SIG-M5 treated with dmso at 0.1 percent for 504 hours (cell line): Measurements from ENCODE around the gene CHKA.

ENCODE experiments used
- DNase-seq: peaks from one replicate; lab custom pipeline; 2025; ENCODE audit not compliant: unreplicated experiment; lab: John Stamatoyannopoulos, UW

CHKA gene

DNA sequence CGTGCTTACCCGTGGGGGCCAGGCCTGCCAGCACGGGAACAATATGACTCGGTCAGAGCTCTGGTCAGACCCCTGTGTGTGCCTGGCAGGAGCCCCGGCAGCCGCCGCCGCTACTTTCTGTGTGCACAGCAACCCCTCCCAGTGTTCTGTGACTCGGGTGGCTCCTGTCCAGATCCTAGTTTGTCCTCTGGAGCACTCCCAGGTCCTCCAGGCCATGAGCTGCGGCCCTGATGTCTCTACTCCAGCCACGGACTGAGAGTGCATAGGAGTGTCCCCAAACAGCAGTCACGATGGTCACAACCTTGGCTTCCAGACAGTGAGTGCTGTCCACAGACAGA, 87.5 kb downstream of the CHKA start:
- no peak for DNase-seq

GRCh38 chr11:68032997-68033707, 88.0 kb downstream of the CHKA start:
- no peak for DNase-seq

DNA sequence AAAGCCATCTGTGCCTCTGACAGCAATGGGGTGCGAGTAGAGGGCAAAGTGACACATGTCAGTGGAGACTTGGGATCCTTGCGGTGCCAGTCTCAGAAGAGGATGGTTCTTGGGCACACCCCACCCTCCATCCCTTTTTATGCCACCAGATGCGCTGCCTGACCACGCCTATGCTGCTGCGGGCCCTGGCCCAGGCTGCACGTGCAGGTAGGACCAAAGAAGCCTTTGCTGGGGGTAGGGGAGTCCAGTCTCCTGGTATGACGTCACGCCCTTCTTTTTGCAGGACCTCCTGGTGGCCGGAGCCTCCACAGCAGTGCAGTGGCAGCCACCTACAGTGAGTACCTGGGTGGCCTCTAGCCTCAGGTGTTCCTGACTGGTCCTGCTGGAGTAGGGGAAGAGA, 89.2 kb downstream of the CHKA start:
- no peak for DNase-seq

GRCh38 chr11:68031144-68031464, 90.1 kb downstream of the CHKA start:
- no peak for DNase-seq

GRCh38 chr11:68030318-68031143, 90.7 kb downstream of the CHKA start, which contains the start of gene NDUFS8:
Gene NDUFS8, plus strand, starts transcription at chr11:68030681. Its CDS starts 1,471 bp downstream, at chr11:68032152.
- DNase-seq = peak; percentile 99

GRCh38 chr11:68028802-68029545, 92.2 kb downstream of the CHKA start:
- no peak for DNase-seq

- no peak for DNase-seq
These were observed 93.5 kb downstream of the CHKA start for GRCh38 chr11:68027667-68028066.

- no peak for DNase-seq
These were observed 94.6 kb downstream of the CHKA start for GRCh38 chr11:68026391-68027105.

- DNase-seq = no peak
These were observed 96.1 kb downstream of the CHKA start for GRCh38 chr11:68025047-68025446.

DNA sequence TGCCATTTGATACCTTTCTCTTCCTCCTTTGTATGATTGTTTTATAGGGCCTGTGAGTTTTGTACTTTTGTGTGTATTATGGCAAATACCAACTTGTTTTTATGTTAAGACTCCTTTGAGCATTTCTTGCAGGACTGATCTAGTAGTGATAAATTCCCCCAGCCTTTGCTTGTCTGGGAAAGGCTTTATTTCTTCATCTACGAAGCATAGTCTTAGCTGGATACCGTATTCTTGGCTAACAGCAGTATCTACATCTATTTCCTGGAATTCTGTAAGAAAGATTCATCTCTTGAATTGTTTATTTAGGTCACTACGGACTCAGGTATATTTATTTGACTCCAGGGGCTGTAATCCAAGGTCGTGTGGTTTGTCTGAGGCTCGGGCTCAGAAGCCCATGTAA, 96.7 kb downstream of the CHKA start:
- no peak for DNase-seq

- no peak for DNase-seq
These were observed 98.7 kb downstream of the CHKA start for GRCh38 chr11:68022531-68022930.

- no peak for DNase-seq
These were observed 99.9 kb downstream of the CHKA start for GRCh38 chr11:68021167-68021787.

- DNase-seq = no peak
These were observed 100.6 kb downstream of the CHKA start for GRCh38 chr11:68020575-68020974.

GRCh38 chr11:68019486-68019885, 101.7 kb downstream of the CHKA start:
- no peak for DNase-seq

- DNase-seq = no peak
These were observed 102.4 kb downstream of the CHKA start for GRCh38 chr11:68018730-68019190.

DNA sequence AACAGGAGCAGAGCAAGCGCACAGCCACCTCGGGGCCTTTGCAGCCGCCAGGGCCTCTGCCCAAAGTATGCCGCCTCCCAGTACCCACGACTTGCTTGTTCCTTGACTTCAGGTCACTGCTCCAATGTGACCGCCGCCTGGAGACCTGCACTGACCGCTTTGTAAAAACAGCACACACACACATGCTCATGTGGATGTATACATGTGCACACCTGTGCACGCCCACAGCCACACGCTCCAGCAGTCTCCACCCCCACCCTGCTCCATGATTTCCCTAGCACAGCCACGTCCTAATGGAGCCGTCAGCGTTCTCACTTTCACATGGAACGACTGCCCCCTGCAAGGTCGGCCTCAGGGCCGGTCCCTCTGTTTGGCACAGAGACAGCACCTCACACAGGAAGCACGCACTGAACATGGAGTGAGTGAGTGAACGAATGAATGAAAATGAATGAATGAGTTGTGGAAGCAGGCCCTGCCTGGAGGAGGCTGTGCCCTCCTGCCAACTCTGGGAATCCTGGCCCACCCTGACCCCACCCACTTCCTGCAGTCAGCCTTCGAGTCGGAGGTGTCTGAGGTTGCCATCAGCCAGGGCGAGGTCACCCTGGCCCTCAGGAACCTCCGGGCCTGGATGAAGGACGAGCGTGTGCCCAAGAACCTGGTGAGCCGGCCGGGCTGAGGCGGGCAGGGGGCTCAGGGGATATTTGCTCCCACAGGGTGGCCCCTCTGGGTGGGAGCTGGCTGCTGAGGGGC, 103.0 kb downstream of the CHKA start:
- DNase-seq = no peak

- peak; percentile 25 for DNase-seq
These were observed 104.0 kb downstream of the CHKA start for GRCh38 chr11:68016904-68017817.

DNA sequence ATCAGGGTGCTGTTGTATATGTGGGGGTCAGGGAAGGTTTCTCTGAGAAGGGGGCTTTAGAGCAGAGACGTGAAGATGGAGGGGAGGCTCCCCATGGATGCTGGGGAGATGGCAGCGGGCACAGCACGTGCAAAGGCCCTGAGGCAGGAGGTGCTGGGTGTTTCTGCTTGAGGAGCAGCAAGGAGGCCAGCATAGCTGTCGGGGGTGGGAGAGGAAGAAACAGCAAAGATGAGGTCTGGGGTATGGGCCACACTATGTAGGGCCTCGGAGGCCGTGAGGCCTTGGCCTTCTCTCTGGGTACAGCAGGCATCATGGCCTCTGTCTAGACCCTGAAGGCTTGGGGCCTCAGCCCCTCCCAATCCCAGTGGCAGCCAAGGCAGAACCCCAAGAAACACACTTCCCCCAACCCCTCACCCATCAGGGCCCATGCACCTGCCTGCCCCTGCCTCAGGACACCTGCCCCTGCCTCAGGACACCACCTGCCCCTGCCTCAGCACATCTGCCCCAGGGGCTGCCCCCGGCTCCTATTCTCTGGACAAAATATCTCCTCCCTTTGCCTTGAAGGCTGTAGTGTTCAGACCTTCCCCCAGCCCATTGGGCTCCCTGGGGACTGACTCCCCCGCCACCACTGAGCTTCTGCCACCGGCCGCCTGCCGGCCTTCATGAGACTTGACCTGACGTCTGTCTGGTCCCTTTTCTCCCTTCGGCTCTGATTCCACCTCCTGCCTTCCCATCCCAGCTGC, 104.9 kb downstream of the CHKA start:
- no peak for DNase-seq
